Gastroesophageal sphincter (tissue), 3 donors: ENCODE data around the gene KCNAB1.

Experiments
- EP300 ChIP-seq: sonication (generic); formaldehyde crosslinking; IDR thresholded peaks from one replicate; pipeline ENCODE4 v1.6.1; 2017; ENCODE audit warnings: antibody characterized with exemption, mild to moderate bottlenecking
- POLR2A ChIP-seq, 2 donors: fragments of 450-650 bp; IDR thresholded peaks; one replicate each; pipeline ENCODE4 v1.6.1; 2017; ENCODE audit warnings: antibody characterized with exemption in 2 of 2, mild to moderate bottlenecking in 2 of 2, moderate library complexity in 1 of 2
- POLR2AphosphoS5 ChIP-seq: sonication (generic); formaldehyde crosslinking; IDR thresholded peaks from one replicate; pipeline ENCODE4 v1.6.1; 2017; ENCODE audit warnings: antibody characterized with exemption
- TF ChIP-seq, protein P1 (sequence below), 4 experiments: fragments of 200-600 bp in 2 of 4; fragments of 450-650 bp in 2 of 4; sonication (generic) in 1 of 4; IDR thresholded peaks; one replicate each; pipeline ENCODE4 v1.5.1; 2017 to 2019; ENCODE audit warnings: antibody characterized with exemption in 4 of 4, mild to moderate bottlenecking in 2 of 4, moderate library complexity in 2 of 4

DNA sequence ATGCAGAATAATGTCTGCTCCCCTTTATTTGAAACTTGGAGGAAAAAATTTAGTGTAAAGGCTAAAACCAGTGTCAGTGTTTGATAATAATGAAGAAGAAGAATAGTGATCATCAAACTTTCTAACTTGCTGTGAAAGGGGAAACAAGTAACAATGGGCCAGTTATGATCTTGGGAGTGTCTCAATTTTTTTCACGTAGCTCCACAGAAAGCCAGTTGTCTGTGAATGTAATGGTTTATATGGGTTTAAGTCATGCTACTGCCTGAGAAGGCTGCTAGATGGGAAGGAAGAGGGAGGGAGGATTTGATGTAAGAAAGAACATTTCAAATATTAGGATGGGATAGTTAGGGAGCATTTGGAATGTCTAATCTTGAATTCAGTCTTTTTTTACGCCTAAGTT, 455.7 kb downstream of the KCNAB1 start:
- TF ChIP-seq, protein P1, sequence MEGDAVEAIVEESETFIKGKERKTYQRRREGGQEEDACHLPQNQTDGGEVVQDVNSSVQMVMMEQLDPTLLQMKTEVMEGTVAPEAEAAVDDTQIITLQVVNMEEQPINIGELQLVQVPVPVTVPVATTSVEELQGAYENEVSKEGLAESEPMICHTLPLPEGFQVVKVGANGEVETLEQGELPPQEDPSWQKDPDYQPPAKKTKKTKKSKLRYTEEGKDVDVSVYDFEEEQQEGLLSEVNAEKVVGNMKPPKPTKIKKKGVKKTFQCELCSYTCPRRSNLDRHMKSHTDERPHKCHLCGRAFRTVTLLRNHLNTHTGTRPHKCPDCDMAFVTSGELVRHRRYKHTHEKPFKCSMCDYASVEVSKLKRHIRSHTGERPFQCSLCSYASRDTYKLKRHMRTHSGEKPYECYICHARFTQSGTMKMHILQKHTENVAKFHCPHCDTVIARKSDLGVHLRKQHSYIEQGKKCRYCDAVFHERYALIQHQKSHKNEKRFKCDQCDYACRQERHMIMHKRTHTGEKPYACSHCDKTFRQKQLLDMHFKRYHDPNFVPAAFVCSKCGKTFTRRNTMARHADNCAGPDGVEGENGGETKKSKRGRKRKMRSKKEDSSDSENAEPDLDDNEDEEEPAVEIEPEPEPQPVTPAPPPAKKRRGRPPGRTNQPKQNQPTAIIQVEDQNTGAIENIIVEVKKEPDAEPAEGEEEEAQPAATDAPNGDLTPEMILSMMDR (IDR thresholded peaks at IDR 0.05) = no peak
- TF ChIP-seq EP300 (no peak), POLR2AphosphoS5 (no peak), POLR2A (IDR thresholded peaks at IDR 0.05) (no peak)
